ENCODE measurements around the gene LAMA3.

LAMA3 gene

DNA sequence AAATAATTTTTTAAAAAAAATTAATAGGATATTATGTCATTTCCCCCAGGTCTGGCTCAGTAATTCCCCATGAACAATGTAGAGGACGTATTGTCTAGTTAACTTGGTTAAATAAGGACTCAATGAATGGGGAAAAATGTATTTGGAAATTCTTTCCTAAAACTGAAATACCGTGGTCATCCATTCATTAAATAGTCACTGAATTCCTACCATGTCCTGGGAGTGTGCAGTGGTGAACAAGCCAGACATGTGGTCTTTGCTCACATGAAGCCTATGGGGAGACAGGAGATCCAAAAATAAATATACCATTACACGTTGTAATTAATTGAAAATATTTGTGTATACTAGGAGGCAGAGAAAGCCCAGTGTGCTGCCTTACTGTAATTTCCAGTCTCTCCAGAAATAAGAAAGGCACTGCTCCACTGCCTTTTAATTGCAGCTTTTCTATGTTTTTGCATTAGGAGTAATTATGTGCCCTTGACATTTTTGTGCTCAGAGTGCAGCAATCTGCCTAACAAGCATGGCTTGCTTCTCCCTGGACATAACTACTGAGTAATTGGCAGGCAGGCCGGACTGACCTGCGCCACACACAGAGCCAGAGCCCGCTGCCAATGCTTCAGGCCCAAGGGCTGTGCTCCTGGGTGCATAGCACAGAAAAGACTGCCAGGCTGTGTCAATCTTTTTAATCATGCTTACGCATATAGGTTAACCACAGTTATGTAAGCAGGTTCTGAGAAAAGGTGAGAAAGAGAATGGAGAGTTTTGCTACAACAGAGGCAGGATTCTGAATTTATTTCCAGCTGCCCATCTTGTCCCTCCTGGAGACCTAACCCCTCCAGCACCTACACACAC is 303.1 kb downstream of the LAMA3 start:
- DNase-seq (ENCODE audit: low read depth in 1 of 2, low spot score in 1 of 2) = no peak

GRCh38 chr18:23992941-23993280 is 303.7 kb downstream of the LAMA3 start:
- no peak for DNase-seq (ENCODE audit: low read depth in 1 of 2, low spot score in 1 of 2)

DNA sequence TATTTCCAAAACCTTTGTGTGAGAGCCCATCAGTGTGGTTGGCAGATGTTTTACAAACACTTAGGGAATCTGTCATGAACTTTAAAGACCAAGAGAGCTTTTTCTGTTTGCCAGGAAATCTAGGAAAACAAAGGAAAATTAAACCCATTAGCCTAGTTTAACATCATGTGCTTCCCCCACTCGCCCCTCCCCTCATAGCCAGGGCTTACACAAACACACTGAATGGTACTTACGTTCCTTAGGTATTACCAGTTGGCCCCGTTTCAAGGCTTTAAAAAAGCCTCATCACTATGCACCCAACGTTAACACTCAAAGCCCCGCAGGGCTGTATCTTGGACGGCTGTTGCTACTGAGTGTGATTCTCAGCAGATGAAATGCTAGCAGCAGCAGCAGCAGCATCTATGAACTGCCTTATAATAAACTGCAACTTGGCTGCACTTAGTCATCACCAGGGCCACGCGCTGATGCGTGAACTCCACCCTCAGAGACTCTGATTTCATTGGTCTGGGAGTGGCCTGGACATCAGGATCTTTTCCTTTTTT is 305.2 kb downstream of the LAMA3 start:
- no peak for DNase-seq (ENCODE audit: low read depth in 1 of 2, low spot score in 1 of 2)

DNA sequence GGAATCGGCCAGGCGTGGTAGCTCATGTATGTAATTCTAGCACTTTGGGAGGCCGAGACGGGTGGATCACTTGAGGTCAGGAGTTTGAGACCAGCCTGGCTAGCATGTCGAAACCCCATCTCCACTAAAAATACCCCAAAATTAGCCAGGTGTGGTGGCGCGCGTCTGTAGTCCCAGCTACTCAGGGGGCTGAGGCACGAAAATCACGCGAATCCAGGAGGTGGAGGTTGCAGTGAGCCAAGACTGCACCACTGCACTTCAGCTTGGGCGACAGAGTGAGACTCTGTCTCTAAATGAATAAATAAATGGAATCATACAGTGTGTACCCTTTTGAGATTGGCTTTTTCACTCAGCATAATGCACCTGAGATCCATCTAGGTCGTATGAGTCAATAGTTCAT is 305.9 kb downstream of the LAMA3 start:
- DNase-seq (ENCODE audit: low read depth in 1 of 2, low spot score in 1 of 2) = no peak

GRCh38 chr18:23998018-23998417 is 308.8 kb downstream of the LAMA3 start:
- no peak for DNase-seq (ENCODE audit: low read depth in 1 of 2, low spot score in 1 of 2)

DNA sequence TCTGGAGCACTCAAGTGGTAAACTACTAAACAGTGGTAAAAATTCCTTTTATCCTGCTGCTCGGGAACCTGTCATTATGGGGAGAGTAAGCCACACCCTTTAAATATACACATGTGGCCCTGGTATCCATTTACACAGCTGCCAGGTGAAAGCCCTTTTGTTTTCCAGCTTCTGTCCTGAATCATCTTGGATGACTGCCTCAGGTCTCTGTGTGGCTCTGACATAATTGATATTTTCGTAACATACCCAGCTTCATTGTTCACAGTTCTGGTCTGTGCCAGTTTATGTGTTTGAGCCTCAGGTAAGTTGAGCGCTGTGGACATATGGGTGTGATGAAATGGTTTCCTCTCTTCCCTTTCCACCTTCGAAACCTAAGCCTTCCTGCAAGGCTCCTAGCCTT is 309.6 kb downstream of the LAMA3 start:
- DNase-seq (ENCODE audit: low read depth in 1 of 2, low spot score in 1 of 2) = no peak

GRCh38 chr18:24000613-24001490 is 311.6 kb downstream of the LAMA3 start:
- DNase-seq (ENCODE audit: low read depth in 1 of 2, low spot score in 1 of 2) = no peak

GRCh38 chr18:24002479-24002878 is 313.2 kb downstream of the LAMA3 start:
- no peak for DNase-seq (ENCODE audit: low read depth in 1 of 2, low spot score in 1 of 2)

- no peak for DNase-seq (ENCODE audit: low read depth in 1 of 2, low spot score in 1 of 2)
Observed at GRCh38 chr18:24003288-24003687, 314.0 kb downstream of the LAMA3 start.

DNA sequence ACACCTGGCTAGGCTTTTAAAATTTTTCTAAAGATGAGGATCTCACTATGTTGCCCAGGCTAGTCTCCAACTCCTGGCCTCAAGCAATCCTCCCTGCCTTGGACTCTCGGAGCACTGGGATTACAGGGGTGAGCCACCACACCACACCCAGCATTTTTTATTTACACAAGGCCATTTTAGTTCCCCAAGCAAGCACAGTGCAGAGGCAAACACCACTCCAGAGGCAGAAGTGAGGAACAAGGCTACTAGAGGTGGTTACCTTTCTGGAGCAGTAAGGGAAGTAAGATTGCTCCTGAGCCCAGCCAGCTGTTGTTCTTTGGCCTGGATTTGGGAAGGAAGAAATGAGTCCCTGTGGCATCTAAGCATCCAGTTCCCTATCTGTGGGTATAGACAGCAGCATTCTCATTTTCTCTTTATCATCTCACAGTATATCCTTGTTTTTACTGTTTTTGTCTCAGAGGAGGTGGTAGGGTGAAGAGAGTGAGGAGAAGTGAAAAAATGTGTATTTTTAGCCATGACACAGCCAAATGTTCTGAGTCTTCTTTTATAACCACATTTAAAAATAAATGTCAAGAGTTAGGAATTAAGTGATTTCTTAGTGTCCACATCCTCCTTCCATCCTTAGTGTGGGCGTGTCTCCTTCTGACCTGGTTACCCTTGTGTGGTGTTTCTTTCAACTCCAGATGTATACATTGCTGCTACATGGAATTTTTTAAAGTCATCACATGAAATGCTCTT is 314.8 kb downstream of the LAMA3 start:
- no peak for DNase-seq (ENCODE audit: low read depth in 1 of 2, low spot score in 1 of 2)

All from activated T-helper 1 cell treated with anti-CD3 and anti-CD28 coated beads, Interleukin-2, amount 50 U/mL, for 16 hours (primary cell).